Measurements from ENCODE around the gene SNX10.

Gene SNX10

GRCh38 chr7:26331113-26331512 is 39.5 kb downstream of the SNX10 start:
- no peak for DNase-seq
- H3K36me3 Mint-ChIP-seq (ENCODE audit: insufficient read depth): peaks cover 3% of the 10 kb centered on the region
- ATAC-seq (replicated peaks): no peak
- no peak overlapping the region for H3K27ac Mint-ChIP-seq
- no peak overlapping the region for H3K4me3 Mint-ChIP-seq
- peaks cover 30 to 38% of the 10 kb centered on the region in 2 donors for H3K4me1 Mint-ChIP-seq (ENCODE audit: low read depth in 2 of 2)
- H3K9me3 Mint-ChIP-seq: no peaks in the 10 kb centered on the region
- no peaks in the 10 kb centered on the region for H3K27me3 Mint-ChIP-seq

- Mint-ChIP-seq H3K9me3 (no peaks in the 10 kb centered on the region), H3K27ac (no peak overlapping the region), H3K4me3 (no peak overlapping the region), H3K27me3 (no peaks in the 10 kb centered on the region), H3K4me1 (ENCODE audit: low read depth in 2 of 2) (peaks cover 30 to 35% of the 10 kb centered on the region in 2 donors), H3K36me3 (ENCODE audit: insufficient read depth) (peaks cover 3% of the 10 kb centered on the region)
- no peak for ATAC-seq (replicated peaks)
- DNase-seq: no peak
Measured at GRCh38 chr7:26331789-26332188, 40.1 kb downstream of the SNX10 start.

DNA sequence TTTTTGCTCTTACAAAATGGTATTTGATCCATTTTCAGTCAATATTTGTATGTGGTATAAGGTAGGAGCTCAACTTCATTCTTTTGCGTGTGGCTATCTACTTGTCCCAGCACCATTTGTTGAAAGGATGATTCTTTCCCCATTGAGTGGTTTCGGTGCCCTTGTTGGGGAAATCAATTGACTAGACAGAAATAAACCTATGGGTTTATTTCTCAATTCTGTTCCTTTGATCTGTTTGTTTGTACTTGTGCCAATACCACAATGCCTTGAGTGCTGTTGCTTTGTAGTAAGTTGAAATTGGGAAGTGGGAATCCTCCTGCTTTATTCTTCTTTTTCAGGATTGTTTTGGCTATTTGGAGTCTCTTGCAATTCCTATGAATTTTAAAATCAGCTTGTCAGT is 41.0 kb downstream of the SNX10 start:
- DNase-seq (no peak), ATAC-seq (replicated peaks) (no peak)
- no peak overlapping the region for H3K4me3 Mint-ChIP-seq
- no peak overlapping the region for H3K27ac Mint-ChIP-seq
- H3K27me3 Mint-ChIP-seq: no peaks in the 10 kb centered on the region
- H3K4me1 Mint-ChIP-seq (ENCODE audit: low read depth in 2 of 2): peaks cover 36 to 37% of the 10 kb centered on the region in 2 donors
- H3K9me3 Mint-ChIP-seq: no peaks in the 10 kb centered on the region
- peaks cover 3% of the 10 kb centered on the region for H3K36me3 Mint-ChIP-seq (ENCODE audit: insufficient read depth)

DNA sequence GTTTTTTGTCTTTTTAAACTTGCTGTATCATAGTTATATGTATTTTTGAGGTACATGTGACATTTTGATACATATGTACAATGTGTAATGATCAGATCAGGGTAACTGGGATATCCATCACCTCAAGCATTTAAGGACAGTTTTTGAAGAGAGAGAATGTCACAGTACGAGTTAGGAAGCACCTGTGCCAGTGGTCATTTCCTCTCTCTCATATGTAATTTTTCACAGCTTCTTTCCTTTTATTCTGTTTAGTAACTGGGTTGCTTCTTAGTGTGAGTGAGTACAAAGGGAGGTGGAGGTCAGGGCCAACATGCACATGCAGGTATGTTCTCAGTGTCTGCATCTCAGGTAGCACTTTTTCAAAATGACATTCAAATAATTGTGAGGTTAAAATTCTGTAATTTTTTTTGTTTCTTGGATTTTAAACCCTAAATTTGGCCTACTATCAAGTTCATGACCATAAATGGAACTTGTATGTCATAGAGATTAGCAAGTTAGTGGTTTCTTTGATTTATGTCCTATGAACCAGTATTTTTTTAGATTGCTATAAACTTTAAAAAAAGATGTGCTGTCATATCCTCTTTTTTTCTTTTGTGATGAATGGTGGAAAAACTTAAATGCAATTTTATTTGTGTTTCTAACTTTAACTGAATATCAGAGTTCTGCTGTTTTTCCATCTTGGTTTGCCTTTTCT is 42.7 kb downstream of the SNX10 start:
- ATAC-seq (replicated peaks) (no peak), DNase-seq (no peak)
- no peaks in the 10 kb centered on the region for H3K27me3 Mint-ChIP-seq
- no peaks in the 10 kb centered on the region for H3K9me3 Mint-ChIP-seq
- no peak overlapping the region for H3K4me3 Mint-ChIP-seq
- peaks cover 24% of the 10 kb centered on the region in 2 donors for H3K4me1 Mint-ChIP-seq (ENCODE audit: low read depth in 2 of 2)
- peak overlapping the region; percentile 53 to 61 for H3K27ac Mint-ChIP-seq
- peaks cover 3% of the 10 kb centered on the region for H3K36me3 Mint-ChIP-seq (ENCODE audit: insufficient read depth)

DNA sequence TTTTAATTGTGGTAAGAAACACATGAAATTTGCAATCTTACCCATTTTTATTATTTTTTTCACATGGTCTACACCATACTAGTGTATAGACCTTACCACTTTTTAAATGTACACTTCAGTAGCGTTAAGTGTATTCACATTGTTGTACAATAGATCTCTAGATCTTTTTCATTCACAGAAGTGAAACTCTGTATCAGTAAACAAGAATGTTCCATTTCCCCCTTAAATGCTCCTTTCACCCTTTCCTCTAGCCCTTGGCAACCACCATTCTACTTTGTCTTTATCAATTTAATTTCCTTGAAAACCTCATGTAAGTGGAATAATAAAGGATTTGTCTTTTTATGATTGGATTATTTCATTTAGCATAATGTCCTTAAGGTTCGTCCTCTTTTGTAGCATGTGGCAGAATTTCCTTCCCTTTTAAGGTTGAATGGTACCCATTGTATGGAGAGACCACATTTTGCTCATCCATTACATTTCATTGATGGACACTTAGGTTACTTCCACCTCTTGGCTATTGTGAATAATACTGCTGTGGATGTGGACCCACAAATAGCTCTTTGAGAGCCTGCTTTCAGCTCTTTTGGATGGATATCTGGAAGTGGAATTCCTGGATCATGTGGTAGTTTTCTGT is 45.7 kb downstream of the SNX10 start:
- no peak for ATAC-seq (replicated peaks)
- Mint-ChIP-seq H3K4me3 (no peak overlapping the region), H3K36me3 (ENCODE audit: insufficient read depth) (no peaks in the 10 kb centered on the region), H3K4me1 (ENCODE audit: low read depth in 2 of 2) (peaks cover 17 to 23% of the 10 kb centered on the region in 2 donors), H3K27ac (no peak overlapping the region), H3K9me3 (no peaks in the 10 kb centered on the region), H3K27me3 (no peaks in the 10 kb centered on the region)
- no peak for DNase-seq

GRCh38 chr7:26340476-26341018 is 48.9 kb downstream of the SNX10 start:
- H3K27ac Mint-ChIP-seq: no peak overlapping the region
- H3K9me3 Mint-ChIP-seq: no peaks in the 10 kb centered on the region
- peaks cover 6 to 8% of the 10 kb centered on the region in 2 donors for H3K4me1 Mint-ChIP-seq (ENCODE audit: low read depth in 2 of 2)
- DNase-seq (no peak), ATAC-seq (replicated peaks) (no peak)
- peaks cover 5% of the 10 kb centered on the region for H3K36me3 Mint-ChIP-seq (ENCODE audit: insufficient read depth)
- H3K27me3 Mint-ChIP-seq: no peaks in the 10 kb centered on the region
- no peak overlapping the region for H3K4me3 Mint-ChIP-seq

DNA sequence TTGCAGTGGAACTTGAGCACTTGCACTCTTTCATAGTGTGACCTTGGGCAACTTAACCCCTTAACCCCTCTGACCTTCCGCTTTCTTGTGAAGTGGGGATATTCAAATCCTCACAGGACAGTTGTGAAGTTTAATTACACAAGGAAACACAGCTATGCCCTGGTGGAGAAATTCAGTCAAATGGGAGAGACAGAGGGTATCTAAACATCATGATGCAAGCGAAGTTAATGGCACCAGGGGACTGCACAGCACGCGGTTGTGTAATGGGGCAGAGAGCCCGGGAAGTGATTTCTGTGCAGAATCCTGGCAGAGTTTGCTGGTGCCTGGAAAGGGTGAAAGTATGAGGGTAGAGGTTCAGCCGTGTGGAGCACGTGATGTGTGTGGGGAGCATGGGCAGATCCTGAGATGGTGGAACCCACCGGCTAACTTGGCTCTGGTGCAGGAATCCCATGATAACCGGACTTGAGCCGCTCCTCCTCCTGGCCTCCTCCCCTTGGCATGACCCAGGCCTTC is 51.7 kb downstream of the SNX10 start:
- Mint-ChIP-seq H3K4me1 (ENCODE audit: low read depth in 2 of 2) (peaks cover 0 to 7% of the 10 kb centered on the region in 2 donors), H3K27ac (peak overlapping the region in 1 of 2 donors; percentile 62), H3K9me3 (no peaks in the 10 kb centered on the region), H3K4me3 (no peak overlapping the region), H3K36me3 (ENCODE audit: insufficient read depth) (peaks cover 18% of the 10 kb centered on the region), H3K27me3 (no peaks in the 10 kb centered on the region)
- DNase-seq (no peak), ATAC-seq (replicated peaks) (no peak)

GRCh38 chr7:26343837-26344236 is 52.2 kb downstream of the SNX10 start:
- Mint-ChIP-seq H3K36me3 (ENCODE audit: insufficient read depth) (peaks cover 19% of the 10 kb centered on the region), H3K27ac (peak overlapping the region; percentile 52 to 62), H3K9me3 (no peaks in the 10 kb centered on the region), H3K4me1 (ENCODE audit: low read depth in 2 of 2) (peaks cover 0 to 7% of the 10 kb centered on the region in 2 donors), H3K27me3 (no peaks in the 10 kb centered on the region), H3K4me3 (no peak overlapping the region)
- no peak for ATAC-seq (replicated peaks)
- DNase-seq: no peak

DNA sequence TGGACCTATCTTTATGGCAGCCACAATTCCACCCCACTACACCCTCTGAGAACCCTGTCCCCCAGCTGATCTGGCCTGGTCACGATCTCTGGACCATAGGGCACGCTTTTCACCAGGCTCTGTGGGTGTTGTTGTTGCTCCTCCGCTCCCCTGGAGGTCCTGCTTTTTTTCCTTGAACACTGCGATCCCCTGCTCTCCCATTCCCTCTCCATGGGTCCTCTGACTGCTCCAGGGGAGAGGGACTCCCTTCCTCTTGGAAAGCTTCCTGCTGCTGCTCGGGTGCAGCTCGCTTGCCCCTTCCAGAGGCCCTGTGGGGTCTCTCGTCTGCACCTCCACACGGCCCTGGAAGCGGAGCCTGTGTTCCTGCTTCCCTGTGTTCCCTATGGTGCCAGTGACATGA is 53.5 kb downstream of the SNX10 start:
- DNase-seq (no peak), ATAC-seq (replicated peaks) (no peak)
- H3K4me1 Mint-ChIP-seq (ENCODE audit: low read depth in 2 of 2): peaks cover 0 to 7% of the 10 kb centered on the region in 2 donors
- peak overlapping the region; percentile 52 to 64 for H3K27ac Mint-ChIP-seq
- no peak overlapping the region for H3K4me3 Mint-ChIP-seq
- H3K9me3 Mint-ChIP-seq: no peaks in the 10 kb centered on the region
- peaks cover 23% of the 10 kb centered on the region for H3K36me3 Mint-ChIP-seq (ENCODE audit: insufficient read depth)
- H3K27me3 Mint-ChIP-seq: no peaks in the 10 kb centered on the region

DNA sequence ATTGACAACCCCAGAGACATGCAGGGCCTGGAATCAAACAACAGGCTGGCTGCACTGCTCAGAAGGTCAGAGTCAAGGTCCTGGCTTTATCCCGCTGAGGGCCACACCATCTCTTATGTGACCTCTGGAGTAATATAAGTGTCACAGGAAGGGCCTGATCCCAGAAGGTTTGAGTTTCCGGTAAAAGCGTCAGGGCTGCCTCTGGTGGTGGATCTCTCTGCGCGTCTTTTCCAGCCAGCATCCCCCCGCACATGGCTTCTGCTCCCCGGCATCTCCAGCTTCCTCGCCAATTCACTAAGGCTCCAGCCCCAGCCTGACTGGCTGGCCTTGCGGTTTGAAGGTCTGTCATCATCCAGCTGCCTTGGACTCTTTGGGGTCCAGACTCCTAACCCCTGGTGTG is 54.2 kb downstream of the SNX10 start:
- ATAC-seq (replicated peaks) (no peak), DNase-seq (no peak)
- H3K4me1 Mint-ChIP-seq (ENCODE audit: low read depth in 2 of 2): peaks cover 0 to 5% of the 10 kb centered on the region in 2 donors
- peaks cover 23% of the 10 kb centered on the region for H3K36me3 Mint-ChIP-seq (ENCODE audit: insufficient read depth)
- H3K27me3 Mint-ChIP-seq: no peaks in the 10 kb centered on the region
- no peaks in the 10 kb centered on the region for H3K9me3 Mint-ChIP-seq
- H3K4me3 Mint-ChIP-seq: no peak overlapping the region
- H3K27ac Mint-ChIP-seq: peak overlapping the region in 1 of 2 donors; percentile 52

DNA sequence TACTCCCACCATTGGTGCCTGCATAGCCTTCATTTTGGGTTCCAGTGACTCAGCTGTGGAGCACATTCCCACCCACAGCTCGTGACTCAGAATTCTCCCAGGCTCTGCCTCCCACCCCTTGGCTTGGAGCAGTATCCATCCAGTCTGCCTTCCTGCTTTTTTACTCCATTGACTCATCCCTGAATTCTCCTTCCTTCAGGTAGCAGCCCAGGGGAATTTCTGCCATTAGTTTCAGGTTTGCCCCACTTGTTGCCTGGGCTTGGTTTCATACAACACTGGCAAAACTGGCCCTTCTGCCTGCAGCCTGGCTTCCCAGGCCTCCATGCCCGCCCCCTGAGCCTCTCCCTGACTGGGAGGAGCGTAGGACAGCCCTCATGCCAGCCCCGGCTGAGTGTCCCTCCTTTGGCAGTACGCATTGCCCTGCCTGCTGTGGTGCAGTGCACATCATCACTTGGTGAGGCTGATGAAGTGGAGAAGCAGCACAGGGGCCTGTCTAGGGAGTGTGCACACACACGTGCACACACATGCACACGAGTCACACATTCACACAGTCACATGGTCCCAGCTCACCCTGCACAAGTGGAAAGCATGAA is 55.0 kb downstream of the SNX10 start:
- peaks cover 0 to 5% of the 10 kb centered on the region in 2 donors for H3K4me1 Mint-ChIP-seq (ENCODE audit: low read depth in 2 of 2)
- H3K27me3 Mint-ChIP-seq: no peaks in the 10 kb centered on the region
- peaks cover 25% of the 10 kb centered on the region for H3K36me3 Mint-ChIP-seq (ENCODE audit: insufficient read depth)
- DNase-seq (no peak), ATAC-seq (replicated peaks) (no peak)
- no peak overlapping the region for H3K4me3 Mint-ChIP-seq
- H3K9me3 Mint-ChIP-seq: no peaks in the 10 kb centered on the region
- H3K27ac Mint-ChIP-seq: peak overlapping the region; percentile 19 to 54

DNA sequence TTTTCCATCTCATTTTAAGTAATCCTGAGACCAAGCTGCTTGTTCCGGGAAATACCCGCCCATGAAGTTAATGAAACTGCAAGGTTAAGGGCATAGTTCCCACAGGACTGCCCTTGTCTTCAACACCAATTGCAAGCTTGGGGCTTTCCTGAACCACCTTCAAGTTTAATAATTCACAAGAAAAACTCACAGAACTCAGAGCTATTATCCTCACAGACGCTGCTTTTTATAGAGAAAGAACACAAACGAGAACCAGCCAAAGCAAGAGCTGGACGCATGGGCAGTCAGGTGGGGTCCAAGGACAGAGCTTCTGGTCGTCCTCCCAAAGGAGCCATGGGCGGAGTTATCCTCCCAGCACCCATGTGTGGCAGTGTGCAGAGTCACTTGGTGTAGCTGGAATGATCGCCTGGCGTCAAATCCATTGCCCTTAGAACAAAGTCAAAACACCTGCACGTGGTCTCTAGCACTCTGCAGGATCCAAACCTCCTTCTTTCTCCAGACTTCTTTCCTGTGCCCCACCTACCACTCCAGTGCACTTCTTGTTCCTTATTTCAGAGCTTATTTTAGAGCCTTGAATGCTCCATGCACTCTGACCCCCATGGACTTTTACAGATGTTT is 56.7 kb downstream of the SNX10 start:
- ATAC-seq (replicated peaks) (no peak), DNase-seq (no peak)
- Mint-ChIP-seq H3K36me3 (ENCODE audit: insufficient read depth) (peaks cover 27% of the 10 kb centered on the region), H3K27ac (peak overlapping the region in 1 of 2 donors; percentile 68), H3K4me3 (no peak overlapping the region), H3K9me3 (no peaks in the 10 kb centered on the region), H3K27me3 (no peaks in the 10 kb centered on the region), H3K4me1 (ENCODE audit: low read depth in 2 of 2) (peaks cover 0 to 5% of the 10 kb centered on the region in 2 donors)

All from effector memory CD8-positive, alpha-beta T cell (primary cell).